ACC112 (cell line): ENCODE data around the gene ASCC3.

Source experiments
- H2AFZ ChIP-seq: fragments of 200-600 bp; sonication (generic); one replicate; pipeline ENCODE4 v1.6.0; 2017; ENCODE audit warnings: antibody characterized with exemption, low read length; ENCODE audit not compliant: unreplicated experiment
- H3K27ac ChIP-seq: fragments of 200-600 bp; sonication (generic); 2 replicates; pipeline ENCODE4 v1.5.1; 2014; ENCODE audit warnings: low read depth, mild to moderate bottlenecking, antibody characterized with exemption, low read length, moderate library complexity
- H3K27me3 ChIP-seq: fragments of 200-600 bp; sonication (generic); 2 replicates; pipeline ENCODE4 v1.6.1; 2014; ENCODE audit warnings: mild to moderate bottlenecking, antibody characterized with exemption, low read length, moderate library complexity, mixed read lengths; ENCODE audit not compliant: insufficient read depth
- H3K36me3 ChIP-seq: fragments of 200-600 bp; sonication (generic); 2 replicates; pipeline ENCODE4 v1.6.1; 2016; ENCODE audit warnings: mild to moderate bottlenecking, antibody characterized with exemption, low read length, moderate library complexity, mixed read lengths; ENCODE audit not compliant: insufficient read depth
- H3K4me1 ChIP-seq: fragments of 200-600 bp; sonication (generic); one replicate; pipeline ENCODE4 v1.6.1; 2016; ENCODE audit warnings: low read length, mixed read lengths; ENCODE audit not compliant: insufficient read depth, unreplicated experiment, control insufficient read depth
- H3K4me3 ChIP-seq: fragments of 200-600 bp; sonication (generic); 2 replicates; pipeline ENCODE4 v1.5.1; 2014; ENCODE audit warnings: mild to moderate bottlenecking, low read depth, low read length
- H3K79me2 ChIP-seq: fragments of 200-600 bp; sonication (generic); one replicate; pipeline ENCODE4 v1.6.0; 2016; ENCODE audit warnings: low read length; ENCODE audit not compliant: control insufficient read depth, unreplicated experiment, insufficient read depth

The ASCC3 gene

GRCh38 chr6:100627911-100628758 lies 253.0 kb downstream of the ASCC3 start:
- no peak overlapping the region for H2AFZ ChIP-seq
- H3K4me1 ChIP-seq, result peaks cover 11% of the 10 kb centered on the region
- peaks cover 4% of the 10 kb centered on the region; the same call in 1 of the 2 replicates for H3K36me3 ChIP-seq
- no peaks in the 10 kb centered on the region for H3K27me3 ChIP-seq
- H3K27ac ChIP-seq, result no peak overlapping the region
- no peak overlapping the region for H3K4me3 ChIP-seq
- no peaks in the 10 kb centered on the region for H3K79me2 ChIP-seq

DNA sequence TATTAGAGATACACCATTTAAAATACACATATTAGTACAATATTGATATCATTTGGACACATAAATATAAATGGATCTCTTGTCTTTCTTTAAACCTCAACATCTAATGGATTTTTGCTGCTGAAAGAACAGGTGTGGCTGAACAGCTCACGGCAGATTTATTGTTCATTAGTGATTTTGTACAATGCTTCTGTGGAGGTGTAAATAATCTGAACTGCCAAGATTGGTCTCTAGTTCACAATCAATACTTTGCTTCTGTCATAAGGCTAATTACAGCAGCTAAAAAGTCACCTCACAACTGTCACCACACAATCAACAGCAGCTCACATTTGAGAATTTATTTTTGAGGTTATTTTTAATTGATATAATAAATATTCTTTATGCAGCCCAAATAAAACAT lies 254.4 kb downstream of the ASCC3 start:
- no peak overlapping the region for H3K4me3 ChIP-seq
- H3K79me2 ChIP-seq, result no peaks in the 10 kb centered on the region
- H2AFZ ChIP-seq, result no peak overlapping the region
- H3K27ac ChIP-seq, result no peak overlapping the region
- H3K36me3 ChIP-seq, result peaks cover 8% of the 10 kb centered on the region; the same call in 1 of the 2 replicates
- peaks cover 8% of the 10 kb centered on the region for H3K4me1 ChIP-seq
- H3K27me3 ChIP-seq, result no peaks in the 10 kb centered on the region

DNA sequence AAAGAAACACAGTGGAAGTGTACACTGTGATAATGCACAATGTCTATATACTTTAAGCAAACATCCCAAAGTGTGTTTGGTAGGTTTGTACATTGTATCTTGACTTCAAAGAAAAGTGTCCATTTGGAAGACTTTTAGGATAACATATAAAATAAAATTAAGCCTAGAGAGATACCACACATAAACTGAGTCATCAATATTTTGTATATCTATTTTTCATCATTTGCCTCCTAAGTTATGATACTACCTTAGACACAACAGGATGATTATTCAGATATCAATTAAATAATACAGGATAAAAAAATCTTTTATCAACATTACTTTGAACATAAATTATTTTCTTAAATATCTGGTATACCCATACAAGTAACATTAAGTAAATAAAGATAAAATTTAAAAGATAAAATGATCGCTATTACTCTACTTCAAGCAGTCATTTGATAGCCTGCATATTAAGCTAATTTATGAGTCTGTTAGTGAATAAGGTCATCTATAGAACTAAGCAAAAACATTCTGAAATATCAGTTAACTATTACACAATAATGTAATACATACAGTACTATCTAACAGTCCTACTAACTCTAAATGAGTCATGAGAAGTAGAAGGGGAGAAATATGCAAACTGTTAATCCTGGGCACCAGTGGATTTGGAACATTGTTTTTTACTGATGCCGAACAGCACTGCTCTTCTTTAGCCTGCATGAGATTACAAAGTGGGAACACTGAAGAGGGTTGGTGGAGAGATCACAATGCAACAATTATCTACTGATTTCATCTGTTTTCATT lies 258.0 kb downstream of the ASCC3 start:
- Histone ChIP-seq H2AFZ (no peak overlapping the region), H3K79me2 (no peaks in the 10 kb centered on the region), H3K4me1 (peaks cover 22% of the 10 kb centered on the region), H3K27ac (peak overlapping the region; percentile 33), H3K4me3 (no peak overlapping the region), H3K36me3 (peaks cover 16% of the 10 kb centered on the region), H3K27me3 (no peaks in the 10 kb centered on the region)

DNA sequence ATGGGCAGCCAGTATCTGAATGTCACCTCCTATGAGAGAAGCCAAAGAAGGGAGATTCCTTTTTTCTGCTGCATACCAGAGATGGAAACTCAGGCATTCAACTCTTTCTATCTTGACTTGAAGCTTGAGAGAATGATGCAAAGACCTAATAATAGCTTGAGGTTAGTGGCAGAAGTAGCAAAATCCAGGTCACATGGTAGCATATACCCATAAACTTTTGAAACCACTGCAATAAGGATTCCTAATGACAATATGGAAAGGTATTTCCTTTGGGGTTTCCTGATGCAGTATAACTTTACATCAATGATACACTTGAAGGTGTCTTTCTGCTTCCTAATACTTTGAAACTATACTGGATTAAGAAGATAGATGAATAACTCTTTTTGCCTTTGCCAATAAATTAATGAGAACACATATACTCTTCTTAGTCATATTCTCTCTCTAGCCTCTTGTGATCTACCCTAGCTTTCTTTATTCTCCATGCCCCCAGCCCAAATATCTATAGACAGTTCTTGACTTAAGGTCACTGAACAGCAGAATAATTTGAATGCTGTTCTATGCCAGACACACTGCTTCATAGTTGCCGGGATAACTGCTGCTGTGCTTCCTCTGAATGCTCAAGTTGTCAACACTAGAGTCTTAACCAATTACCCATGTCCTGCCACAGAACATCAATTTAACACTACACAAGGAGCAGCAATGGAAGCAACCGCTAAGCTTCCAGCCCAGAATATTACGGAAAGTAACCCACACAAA lies 260.9 kb downstream of the ASCC3 start:
- Histone ChIP-seq H3K4me3 (no peak overlapping the region), H2AFZ (no peak overlapping the region)

GRCh38 chr6:100618351-100618671 lies 262.8 kb downstream of the ASCC3 start:
- no peaks in the 10 kb centered on the region for H3K27me3 ChIP-seq
- no peak overlapping the region for H3K4me3 ChIP-seq
- peaks cover 13% of the 10 kb centered on the region for H3K36me3 ChIP-seq
- no peak overlapping the region for H2AFZ ChIP-seq
- H3K79me2 ChIP-seq, result no peaks in the 10 kb centered on the region
- no peak overlapping the region for H3K27ac ChIP-seq
- H3K4me1 ChIP-seq, result peaks cover 18% of the 10 kb centered on the region

More for the DNA sequence above, 260.9 kb downstream of the ASCC3 start:
- peaks cover 22% of the 10 kb centered on the region for H3K4me1 ChIP-seq
- peak overlapping the region; percentile 60 for H3K27ac ChIP-seq
- no peaks in the 10 kb centered on the region for H3K79me2 ChIP-seq
- H3K36me3 ChIP-seq, result peaks cover 16% of the 10 kb centered on the region
- H3K27me3 ChIP-seq, result no peaks in the 10 kb centered on the region

DNA sequence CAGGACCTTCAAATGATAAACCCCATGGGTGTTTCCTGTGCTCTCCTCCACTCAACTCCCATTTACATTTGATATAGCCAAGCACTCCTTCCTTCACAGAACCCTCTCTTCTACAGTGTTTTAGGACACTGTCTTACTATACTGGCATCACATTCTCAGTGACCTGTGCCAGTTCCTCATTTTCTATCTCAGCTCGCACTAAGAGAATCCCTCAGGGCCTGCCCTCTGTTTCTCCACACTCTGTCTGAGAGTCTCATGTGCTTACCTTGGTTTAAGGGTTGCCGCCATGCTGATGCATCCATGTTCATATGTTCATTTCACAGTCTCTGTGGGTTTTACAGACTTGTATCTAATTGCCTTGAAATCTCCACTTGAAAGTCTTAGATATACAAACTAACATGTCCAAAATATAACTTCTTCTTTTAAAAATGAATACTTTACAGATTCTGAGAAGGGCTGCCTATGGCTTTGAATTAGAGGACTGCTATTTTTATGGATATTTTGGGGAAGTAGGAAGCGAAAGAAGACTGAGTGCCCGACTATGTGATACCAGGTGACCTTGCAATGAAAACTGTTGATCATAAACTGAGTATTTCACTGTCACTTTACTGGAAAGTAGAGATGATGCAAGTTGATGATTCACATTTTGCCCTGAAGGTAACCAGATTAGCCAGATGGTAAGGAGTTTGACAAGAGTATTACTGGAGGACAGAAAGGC lies 263.3 kb downstream of the ASCC3 start:
- Histone ChIP-seq H3K4me1 (peaks cover 16% of the 10 kb centered on the region), H3K27ac (no peak overlapping the region), H3K4me3 (no peak overlapping the region), H3K79me2 (no peaks in the 10 kb centered on the region), H3K36me3 (peaks cover 13% of the 10 kb centered on the region), H2AFZ (no peak overlapping the region), H3K27me3 (no peaks in the 10 kb centered on the region)

- H3K36me3 ChIP-seq, result peaks cover 1% of the 10 kb centered on the region
- peaks cover 7% of the 10 kb centered on the region for H3K4me1 ChIP-seq
- H3K27me3 ChIP-seq, result no peaks in the 10 kb centered on the region
- H3K27ac ChIP-seq, result no peak overlapping the region
- H3K4me3 ChIP-seq, result no peak overlapping the region
- no peaks in the 10 kb centered on the region for H3K79me2 ChIP-seq
- H2AFZ ChIP-seq, result no peak overlapping the region
Observed at GRCh38 chr6:100614933-100615332, 266.2 kb downstream of the ASCC3 start.

DNA sequence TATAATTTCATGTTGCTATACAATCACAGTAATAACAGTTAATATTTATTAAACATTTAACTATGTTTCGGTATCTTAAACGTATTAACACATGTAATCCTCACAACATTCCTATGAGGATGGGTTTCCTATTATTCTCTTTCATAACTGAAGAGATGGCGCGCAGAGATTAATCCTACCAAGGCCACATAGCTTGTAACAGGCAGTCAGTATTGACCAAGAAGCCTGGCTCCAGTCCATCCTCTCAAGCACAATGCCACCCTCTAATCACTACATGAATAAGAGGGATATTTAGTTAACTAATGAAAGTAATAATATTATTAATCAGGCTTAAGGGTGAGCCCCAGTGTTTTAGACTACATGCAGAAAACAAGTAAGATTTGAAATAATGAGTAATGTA lies 266.7 kb downstream of the ASCC3 start:
- H3K79me2 ChIP-seq, result no peaks in the 10 kb centered on the region
- no peak overlapping the region for H3K27ac ChIP-seq
- H3K36me3 ChIP-seq, result peaks cover 4% of the 10 kb centered on the region
- H3K27me3 ChIP-seq, result no peaks in the 10 kb centered on the region
- no peak overlapping the region for H3K4me3 ChIP-seq
- H3K4me1 ChIP-seq, result peaks cover 5% of the 10 kb centered on the region
- no peak overlapping the region for H2AFZ ChIP-seq

DNA sequence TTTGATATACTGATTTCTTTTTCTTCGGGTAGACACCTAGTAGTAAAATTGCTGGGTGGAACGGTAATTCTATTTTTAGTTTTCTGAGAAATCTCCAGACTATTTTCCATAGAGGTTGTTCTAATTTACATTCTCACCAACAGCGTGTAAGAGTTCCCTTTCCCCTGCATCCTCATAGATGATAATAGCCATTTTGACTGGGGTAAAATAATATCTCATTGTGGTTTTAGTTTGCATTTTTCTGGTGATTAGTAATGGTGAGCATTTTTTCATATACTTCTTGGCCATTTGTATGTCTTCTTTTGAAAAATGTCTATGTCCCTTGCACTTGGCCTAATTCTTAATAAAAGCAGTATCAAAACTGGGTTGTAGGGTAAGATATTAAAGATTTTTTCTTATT lies 267.5 kb downstream of the ASCC3 start:
- Histone ChIP-seq H2AFZ (no peak overlapping the region), H3K4me1 (peaks cover 3% of the 10 kb centered on the region), H3K36me3 (peaks cover 4% of the 10 kb centered on the region), H3K27me3 (no peaks in the 10 kb centered on the region), H3K27ac (no peak overlapping the region), H3K4me3 (no peak overlapping the region), H3K79me2 (no peaks in the 10 kb centered on the region)

DNA sequence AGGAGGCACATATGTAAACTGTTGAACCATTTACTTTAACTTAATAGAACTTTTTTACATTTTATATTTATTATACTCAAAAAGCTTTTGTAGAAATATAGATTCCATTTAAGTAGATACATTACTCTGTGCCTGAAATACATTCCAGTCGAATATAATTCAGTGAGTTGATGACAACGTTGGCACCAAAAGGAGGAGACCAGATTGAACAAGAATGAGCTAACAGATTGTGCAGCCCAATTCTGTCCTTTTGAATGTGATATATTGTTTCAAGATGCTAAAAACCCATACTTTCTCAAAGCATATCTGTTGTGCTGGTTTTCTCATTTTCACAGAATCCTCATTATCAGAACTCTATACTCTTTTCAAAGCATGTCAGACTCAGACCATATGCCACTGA lies 269.0 kb downstream of the ASCC3 start:
- no peak overlapping the region for H3K4me3 ChIP-seq
- H3K27ac ChIP-seq, result no peak overlapping the region
- H3K27me3 ChIP-seq, result no peaks in the 10 kb centered on the region
- no peaks in the 10 kb centered on the region for H3K79me2 ChIP-seq
- H3K36me3 ChIP-seq, result peaks cover 4% of the 10 kb centered on the region; the same call in 1 of the 2 replicates
- H3K4me1 ChIP-seq, result no peaks in the 10 kb centered on the region
- H2AFZ ChIP-seq, result no peak overlapping the region
